Measurements from ENCODE around the gene SLC5A5.
"Not testable (repeated sequence)": the region's sequence is repeated elsewhere in the genome, so short reads cannot be mapped to it uniquely, and the experiment has no call there.

SLC5A5 gene

GRCh38 chr19:17872251-17873001, 681 bp downstream of the SLC5A5 start:
- DNase-seq = no peak

GRCh38 chr19:17873786-17874757, 2.3 kb downstream of the SLC5A5 start:
- peak; percentile 97 for DNase-seq

GRCh38 chr19:17874758-17875135, 3.0 kb downstream of the SLC5A5 start:
- DNase-seq = no peak

- DNase-seq = no peak
These were observed 6.0 kb downstream of the SLC5A5 start for GRCh38 chr19:17877696-17878095.

GRCh38 chr19:17879466-17879865, 7.7 kb downstream of the SLC5A5 start:
- DNase-seq = no peak

- DNase-seq = peak; percentile 39
These were observed 10.0 kb downstream of the SLC5A5 start for GRCh38 chr19:17881701-17882100.

- DNase-seq = peak; percentile 89
These were observed 12.1 kb downstream of the SLC5A5 start for GRCh38 chr19:17883627-17884410.

GRCh38 chr19:17886515-17886914, 14.8 kb downstream of the SLC5A5 start:
- no peak for DNase-seq

GRCh38 chr19:17887221-17887620, 15.5 kb downstream of the SLC5A5 start:
- not testable (repeated sequence) for DNase-seq

GRCh38 chr19:17888260-17888659, 16.5 kb downstream of the SLC5A5 start:
- no peak for DNase-seq

- DNase-seq = no peak
These were observed 18.0 kb downstream of the SLC5A5 start for GRCh38 chr19:17889609-17890214.

- DNase-seq = no peak
These were observed 22.0 kb downstream of the SLC5A5 start for GRCh38 chr19:17893766-17894165.

GRCh38 chr19:17902701-17903100, 31.0 kb downstream of the SLC5A5 start:
- DNase-seq = peak; percentile 73

GRCh38 chr19:17908244-17908643, 36.5 kb downstream of the SLC5A5 start:
- no peak for DNase-seq

GRCh38 chr19:17909003-17909732, 37.4 kb downstream of the SLC5A5 start:
- no peak for DNase-seq

GRCh38 chr19:17910791-17911360, 39.1 kb downstream of the SLC5A5 start:
- DNase-seq = no peak

GRCh38 chr19:17915940-17916593, 44.3 kb downstream of the SLC5A5 start:
- DNase-seq = no peak

- DNase-seq = not testable (repeated sequence)
These were observed 46.4 kb downstream of the SLC5A5 start for GRCh38 chr19:17918151-17918550.

- peak; percentile 73 for DNase-seq
These were observed 47.4 kb downstream of the SLC5A5 start for GRCh38 chr19:17919122-17919521.

- DNase-seq = no peak
These were observed 48.8 kb downstream of the SLC5A5 start for GRCh38 chr19:17920527-17920926.

- DNase-seq = peak; percentile 81
These were observed 50.4 kb downstream of the SLC5A5 start for GRCh38 chr19:17922138-17922537.
